Dendritic cell treated with granulocyte-macrophage colony-stimulating factor and Interleukin-4, amounts not matched to agents 40 ng/mL and 50 ng/mL, for 4 days (primary cell): Measurements from ENCODE around the gene GPR153.
"Not testable (repeated sequence)": the region's sequence is repeated elsewhere in the genome, so short reads cannot be mapped to it uniquely, and the experiment has no call there.

ENCODE experiments used
- H3K27ac Mint-ChIP-seq: one replicate; pipeline ENCODE4 v1.8.0; 2022; ENCODE audit warnings: mild to moderate bottlenecking, mixed read lengths
- H3K27me3 Mint-ChIP-seq: one replicate; pipeline ENCODE4 v1.8.0; 2022; ENCODE audit warnings: mild to moderate bottlenecking, mixed read lengths
- H3K36me3 Mint-ChIP-seq: one replicate; pipeline ENCODE4 v1.8.0; 2022; ENCODE audit warnings: low read depth, mixed read lengths
- H3K4me1 Mint-ChIP-seq: one replicate; pipeline ENCODE4 v1.8.0; 2022; ENCODE audit warnings: low read depth, mixed read lengths
- H3K4me3 Mint-ChIP-seq: one replicate; pipeline ENCODE4 v1.8.0; 2022; ENCODE audit warnings: mild to moderate bottlenecking, moderate library complexity, mixed read lengths
- H3K9me3 Mint-ChIP-seq: one replicate; pipeline ENCODE4 v1.8.0; 2022; ENCODE audit warnings: mixed read lengths
- intact Hi-C: fragments of 100-400 bp; cut with micrococcal nuclease; formaldehyde crosslinking; loops from one replicate; pipeline ENCODE4 v1.15.0; 2022

GPR153 gene

GRCh38 chr1:6260961-6261614 lies at the start of gene GPR153:
Gene GPR153, minus strand, starts transcription at chr1:6261098. Its CDS starts 6,193 bp downstream, at chr1:6254905.
- H3K9me3 Mint-ChIP-seq = no peaks in the 10 kb centered on the region
- H3K36me3 Mint-ChIP-seq = no peaks in the 10 kb centered on the region
- peaks cover 57% of the 10 kb centered on the region for H3K27me3 Mint-ChIP-seq
- no peak within 1 kb of the TSS for H3K27ac Mint-ChIP-seq
- intact Hi-C loops = no loop called here
- peak within 1 kb of the TSS; percentile 63 for H3K4me3 Mint-ChIP-seq
- H3K4me1 Mint-ChIP-seq = peaks cover 32% of the 10 kb centered on the region

DNA sequence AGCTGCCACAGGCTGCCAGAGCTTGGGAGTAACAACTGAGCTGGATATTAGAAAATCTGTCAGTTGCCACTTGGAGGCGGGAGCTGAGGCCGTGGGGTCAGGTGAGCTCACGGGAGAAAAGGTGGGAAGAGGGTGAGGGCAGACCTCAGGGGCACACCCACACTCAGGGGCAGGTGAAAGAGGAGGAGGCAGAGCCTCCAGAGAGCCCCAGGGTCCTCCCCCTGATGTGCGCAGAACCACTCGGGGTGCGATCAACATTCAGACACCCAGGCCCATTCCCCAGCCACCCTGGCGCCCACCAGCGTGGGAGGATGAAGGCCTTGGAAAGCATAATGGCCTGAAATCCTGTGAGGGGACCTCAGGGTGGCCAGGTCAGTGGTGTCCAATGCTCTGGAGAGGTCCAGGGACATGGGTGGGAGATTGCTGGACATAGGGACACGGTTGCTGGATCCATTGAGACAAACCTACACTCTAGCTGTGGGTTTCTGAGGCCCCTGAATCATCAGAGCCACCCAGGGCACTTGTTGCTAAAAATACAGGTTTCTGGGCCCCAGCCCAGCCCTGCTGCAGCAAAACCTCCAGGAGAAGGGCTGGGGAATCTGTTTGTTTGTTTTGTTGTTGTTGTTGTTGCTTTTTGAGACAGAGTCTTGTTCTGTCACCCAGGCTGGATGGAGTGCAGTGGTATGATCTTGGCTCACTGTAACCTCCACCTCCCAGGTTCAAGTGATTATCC lies 49.4 kb upstream of the GPR153 start:
- H3K36me3 Mint-ChIP-seq = peaks cover 55% of the 10 kb centered on the region

GRCh38 chr1:6309564-6309963 lies 48.7 kb upstream of the GPR153 start:
- peaks cover 55% of the 10 kb centered on the region for H3K36me3 Mint-ChIP-seq
- H3K27ac Mint-ChIP-seq = no peak overlapping the region
- no peaks in the 10 kb centered on the region for H3K4me1 Mint-ChIP-seq
- H3K4me3 Mint-ChIP-seq = no peak overlapping the region
- peaks cover 37% of the 10 kb centered on the region for H3K9me3 Mint-ChIP-seq
- H3K27me3 Mint-ChIP-seq = no peaks in the 10 kb centered on the region
- intact Hi-C loops = no loop called here

More for the DNA sequence above, 49.4 kb upstream of the GPR153 start:
- H3K9me3 Mint-ChIP-seq = peaks cover 37% of the 10 kb centered on the region
- no peaks in the 10 kb centered on the region for H3K27me3 Mint-ChIP-seq
- H3K4me1 Mint-ChIP-seq = no peaks in the 10 kb centered on the region
- no peak overlapping the region for H3K4me3 Mint-ChIP-seq
- intact Hi-C loops = no loop called here
- H3K27ac Mint-ChIP-seq = no peak overlapping the region

DNA sequence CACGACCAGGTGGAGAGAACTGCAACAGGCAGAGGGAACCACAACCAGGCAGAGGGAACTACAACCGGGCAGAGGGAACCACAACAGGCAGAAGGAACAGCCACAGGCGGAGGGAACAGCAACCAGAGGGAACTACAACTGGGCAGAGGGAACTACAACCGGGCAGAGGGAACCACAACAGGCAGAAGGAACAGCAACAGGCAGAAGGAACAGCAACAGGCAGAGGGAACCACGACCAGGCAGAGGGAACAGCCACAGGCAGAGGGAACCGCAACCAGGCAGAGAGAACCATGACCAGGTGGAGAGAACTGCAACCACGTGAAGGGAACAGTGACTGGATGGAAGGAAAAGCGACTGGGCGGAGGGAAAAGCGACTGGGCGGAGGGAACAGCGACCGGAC lies 47.6 kb upstream of the GPR153 start:
- Mint-ChIP-seq H3K4me3 (no peak overlapping the region), H3K27ac (peak overlapping the region; percentile 69), H3K27me3 (no peaks in the 10 kb centered on the region), H3K9me3 (peaks cover 37% of the 10 kb centered on the region), H3K36me3 (peaks cover 48% of the 10 kb centered on the region), H3K4me1 (no peaks in the 10 kb centered on the region)
- intact Hi-C loops = no loop called here

- H3K36me3 Mint-ChIP-seq = peaks cover 48% of the 10 kb centered on the region
- H3K27me3 Mint-ChIP-seq, H3K4me3 Mint-ChIP-seq, intact Hi-C loops, H3K4me1 Mint-ChIP-seq: not testable (repeated sequence)
- peak overlapping the region; percentile 69 for H3K27ac Mint-ChIP-seq
- peaks cover 37% of the 10 kb centered on the region for H3K9me3 Mint-ChIP-seq
Observed at GRCh38 chr1:6307682-6308081, 46.8 kb upstream of the GPR153 start.

DNA sequence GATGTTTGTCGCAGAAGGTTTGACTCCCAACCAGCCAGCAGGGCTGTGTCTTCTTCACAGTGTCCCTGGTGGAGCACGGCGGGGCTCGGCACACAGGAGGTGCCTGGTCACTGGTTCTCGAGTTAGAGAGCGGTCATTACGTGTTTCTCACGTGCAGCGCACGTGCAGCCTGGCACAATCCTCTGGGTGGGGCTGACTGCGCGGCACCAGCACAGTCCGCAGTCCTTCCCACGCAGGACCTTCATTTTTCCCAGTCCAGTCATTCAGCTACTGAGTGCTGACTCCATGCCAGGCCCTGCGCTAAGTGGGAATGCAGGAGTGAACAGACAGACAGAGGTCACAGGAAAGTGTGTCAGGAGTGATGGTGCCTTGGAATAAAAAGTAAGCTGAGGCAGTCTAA lies 46.2 kb upstream of the GPR153 start:
- Mint-ChIP-seq H3K4me3 (no peak overlapping the region), H3K36me3 (peaks cover 48% of the 10 kb centered on the region), H3K9me3 (peaks cover 37% of the 10 kb centered on the region), H3K27me3 (no peaks in the 10 kb centered on the region), H3K27ac (peak overlapping the region; percentile 69), H3K4me1 (no peaks in the 10 kb centered on the region)
- intact Hi-C loops = no loop called here

- intact Hi-C loops = no loop called here
- no peaks in the 10 kb centered on the region for H3K27me3 Mint-ChIP-seq
- H3K9me3 Mint-ChIP-seq = peaks cover 23% of the 10 kb centered on the region
- H3K36me3 Mint-ChIP-seq = peaks cover 36% of the 10 kb centered on the region
- H3K4me3 Mint-ChIP-seq = no peak overlapping the region
- H3K27ac Mint-ChIP-seq = no peak overlapping the region
- H3K4me1 Mint-ChIP-seq = no peaks in the 10 kb centered on the region
Observed at GRCh38 chr1:6303397-6304012, 42.6 kb upstream of the GPR153 start.

GRCh38 chr1:6302568-6302967 lies 41.7 kb upstream of the GPR153 start:
- peaks cover 14% of the 10 kb centered on the region for H3K9me3 Mint-ChIP-seq
- H3K4me1 Mint-ChIP-seq = no peaks in the 10 kb centered on the region
- intact Hi-C loops = no loop called here
- H3K27me3 Mint-ChIP-seq = no peaks in the 10 kb centered on the region
- H3K27ac Mint-ChIP-seq = no peak overlapping the region
- no peak overlapping the region for H3K4me3 Mint-ChIP-seq
- H3K36me3 Mint-ChIP-seq = peaks cover 27% of the 10 kb centered on the region

GRCh38 chr1:6301526-6301925 lies 40.6 kb upstream of the GPR153 start:
- Mint-ChIP-seq H3K36me3 (peaks cover 16% of the 10 kb centered on the region), H3K27me3 (no peaks in the 10 kb centered on the region), H3K9me3 (peaks cover 3% of the 10 kb centered on the region), H3K4me3 (no peak overlapping the region), H3K4me1 (no peaks in the 10 kb centered on the region), H3K27ac (no peak overlapping the region)
- intact Hi-C loops = no loop called here

- H3K36me3 Mint-ChIP-seq = peaks cover 12% of the 10 kb centered on the region
- no peaks in the 10 kb centered on the region for H3K27me3 Mint-ChIP-seq
Observed at GRCh38 chr1:6300342-6301048, 39.6 kb upstream of the GPR153 start.

DNA sequence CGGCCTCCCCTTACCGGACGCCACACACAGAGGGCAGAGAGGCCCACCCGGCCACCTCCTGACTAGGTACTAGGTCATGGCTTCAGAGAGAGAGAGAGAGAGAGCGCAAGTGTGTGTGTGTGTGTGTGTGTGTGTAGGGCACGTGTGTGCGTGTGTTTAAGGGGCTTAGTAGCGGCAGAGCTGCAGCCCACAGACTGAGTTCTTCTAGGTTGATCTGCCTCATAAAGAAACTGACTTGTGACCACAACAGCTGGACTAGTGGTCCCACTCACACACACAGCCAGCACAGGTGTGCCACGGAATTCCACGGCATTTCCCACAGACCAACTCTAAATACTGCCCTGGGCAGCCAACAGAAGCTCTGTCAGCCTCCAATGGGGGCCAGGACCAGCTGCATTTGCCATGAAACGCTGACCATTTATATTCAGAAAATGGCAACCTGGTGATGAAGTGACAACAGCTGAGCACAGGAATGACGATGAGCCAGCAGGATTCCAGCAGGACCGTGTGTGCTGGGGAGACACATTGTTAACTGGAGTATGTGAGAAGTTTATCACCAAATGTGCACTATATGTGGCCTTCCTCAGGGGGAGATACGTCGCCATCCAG lies 38.8 kb upstream of the GPR153 start:
- Mint-ChIP-seq H3K27ac (no peak overlapping the region), H3K27me3 (no peaks in the 10 kb centered on the region), H3K9me3 (no peaks in the 10 kb centered on the region), H3K36me3 (peaks cover 16% of the 10 kb centered on the region), H3K4me3 (no peak overlapping the region), H3K4me1 (no peaks in the 10 kb centered on the region)
- intact Hi-C loops = no loop called here

More at GRCh38 chr1:6300342-6301048, 39.6 kb upstream of the GPR153 start:
- no peak overlapping the region for H3K27ac Mint-ChIP-seq
- no peaks in the 10 kb centered on the region for H3K4me1 Mint-ChIP-seq
- intact Hi-C loops = no loop called here
- H3K4me3 Mint-ChIP-seq = no peak overlapping the region
- no peaks in the 10 kb centered on the region for H3K9me3 Mint-ChIP-seq

GRCh38 chr1:6298940-6299465 lies 38.1 kb upstream of the GPR153 start:
- intact Hi-C loops = no loop called here
- Mint-ChIP-seq H3K27ac (no peak overlapping the region), H3K4me3 (no peak overlapping the region), H3K4me1 (no peaks in the 10 kb centered on the region), H3K27me3 (no peaks in the 10 kb centered on the region), H3K36me3 (peaks cover 22% of the 10 kb centered on the region), H3K9me3 (no peaks in the 10 kb centered on the region)

DNA sequence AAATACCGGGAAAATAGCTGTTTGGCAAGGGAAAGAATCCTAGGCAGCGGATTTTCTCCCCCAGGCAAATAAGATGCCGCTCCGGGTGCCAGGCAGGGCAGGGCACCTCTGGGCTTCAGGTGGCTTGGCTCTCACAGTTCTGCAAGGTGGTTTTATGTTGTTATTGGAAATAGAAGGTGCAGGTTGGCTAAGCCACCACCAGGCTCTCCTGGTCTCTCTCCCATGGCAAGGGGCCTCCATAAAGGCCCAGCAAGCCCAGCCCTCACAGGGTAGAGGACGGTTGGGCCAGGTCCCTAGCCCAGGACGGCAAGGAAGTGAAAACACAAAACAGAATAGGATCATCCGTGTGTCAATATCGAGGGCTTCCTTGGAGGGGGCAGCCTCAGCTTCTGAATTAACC lies 37.6 kb upstream of the GPR153 start:
- intact Hi-C loops = no loop called here
- Mint-ChIP-seq H3K4me1 (no peaks in the 10 kb centered on the region), H3K36me3 (peaks cover 27% of the 10 kb centered on the region), H3K27me3 (no peaks in the 10 kb centered on the region), H3K9me3 (no peaks in the 10 kb centered on the region), H3K27ac (no peak overlapping the region), H3K4me3 (no peak overlapping the region)
